Activated CD4-positive, alpha-beta memory T cell treated with anti-CD3 and anti-CD28 coated beads, Interleukin-2, amount 10 ng/mL, durations not matched to agents 7 days and 5 days (primary cell): Measurements from ENCODE around the gene CREB1. TPM values are rescaled to one million over a fixed set of nuclear protein-coding genes. Genes with fewer than 3 reads are reported as not detected.
A peak's percentile ranks its signal among the peaks of the same experiment; 100 is the strongest.

Experiments used
- CTCF ChIA-PET: fragments of 350-600 bp; sonication (Branson Sonifier 250); formaldehyde crosslinking; loops from one replicate; lab custom pipeline; 2021; ENCODE audit warnings: antibody characterized with exemption, inconsistent platforms; lab: Charles Lee
- POLR2A ChIA-PET: fragments of 350-600 bp; sonication (Branson Sonifier 250); formaldehyde crosslinking; loops from one replicate; lab custom pipeline; 2021; ENCODE audit warnings: antibody characterized with exemption; lab: Charles Lee
- DNase-seq: peaks from one replicate; pipeline ENCODE4 v3.0.0-alpha.2; 2020
- H3K27ac Mint-ChIP-seq: one replicate; pipeline ENCODE4 v1.8.0; 2021; ENCODE audit warnings: mild to moderate bottlenecking, mixed read lengths
- H3K27me3 Mint-ChIP-seq: one replicate; pipeline ENCODE4 v1.8.0; 2021; ENCODE audit warnings: mixed read lengths
- H3K36me3 Mint-ChIP-seq: one replicate; pipeline ENCODE4 v1.8.0; 2021; ENCODE audit warnings: low read depth, mixed read lengths
- H3K4me1 Mint-ChIP-seq: one replicate; pipeline ENCODE4 v1.8.0; 2021; ENCODE audit warnings: mixed read lengths
- H3K4me3 Mint-ChIP-seq: one replicate; pipeline ENCODE4 v1.8.0; 2021; ENCODE audit warnings: mild to moderate bottlenecking, mixed read lengths
- H3K9me3 Mint-ChIP-seq: one replicate; pipeline ENCODE4 v1.8.0; 2021; ENCODE audit warnings: mixed read lengths
- total RNA-seq, 2 experiments: library from RNA; stranded (reverse); gene quantifications; one replicate each; pipeline ENCODE4 v1.2.3, GENCODE V29; 2021

Gene CREB1
- total RNA-seq, 2 experiments from 2014 or later, result 91.3 to 99.1 TPM

DNA sequence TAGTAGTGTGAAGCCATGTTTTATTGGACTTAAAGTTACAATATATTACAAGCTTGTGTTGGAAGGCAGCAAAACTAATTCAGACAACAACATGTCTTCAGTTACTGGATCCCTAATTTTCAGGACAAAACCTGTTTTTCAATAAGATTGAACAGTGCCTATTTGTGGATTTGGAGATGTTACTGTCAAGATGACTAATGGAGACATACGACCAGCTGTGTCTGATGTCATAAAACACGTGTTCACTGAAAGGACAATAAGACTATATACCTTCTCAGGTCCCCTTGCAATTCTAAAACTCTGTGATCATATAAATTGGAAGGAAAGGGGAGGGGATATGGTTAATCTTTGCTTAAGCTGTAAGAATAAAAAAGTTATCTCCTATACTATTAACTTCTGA is 73.7 kb downstream of the CREB1 start:
- Mint-ChIP-seq H3K27me3 (no peaks in the 10 kb centered on the region), H3K27ac (no peak overlapping the region), H3K36me3 (peaks cover 36% of the 10 kb centered on the region), H3K4me1 (peaks cover 21% of the 10 kb centered on the region), H3K4me3 (no peak overlapping the region), H3K9me3 (peaks cover 2% of the 10 kb centered on the region)
- ChIA-PET POLR2A (interaction anchor here (0.9 to 2.4 kb wide), 2 partner anchors 22 to 74 kb away, joined by 3 to 7 read pairs; partner anchors contain the start of genes CREB1 and METTL21A), CTCF (no interaction called here)
- DNase-seq, result no peak

DNA sequence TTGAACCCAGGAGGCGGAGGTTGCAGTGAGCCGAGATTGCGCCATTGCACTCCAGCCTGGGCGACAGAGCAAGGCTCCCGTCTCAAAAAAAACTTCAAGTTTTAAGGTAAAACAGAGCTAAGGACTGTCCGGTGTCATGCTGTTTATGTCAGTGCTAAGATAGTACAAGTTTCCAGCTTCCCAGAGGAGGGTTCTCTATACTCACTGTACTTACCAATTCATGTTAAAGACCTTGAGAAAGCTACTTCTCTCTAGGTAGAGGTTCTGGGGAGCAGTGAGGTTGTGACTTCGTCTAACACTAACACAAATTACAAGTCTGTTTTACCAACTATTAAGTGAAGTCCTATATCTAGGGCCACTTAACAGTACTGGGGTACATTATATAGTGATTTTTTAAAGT is 76.6 kb downstream of the CREB1 start:
- no peak for DNase-seq
- Mint-ChIP-seq H3K9me3 (peaks cover 2% of the 10 kb centered on the region), H3K27ac (no peak overlapping the region), H3K36me3 (peaks cover 41% of the 10 kb centered on the region), H3K4me3 (no peak overlapping the region), H3K4me1 (peaks cover 19% of the 10 kb centered on the region), H3K27me3 (no peaks in the 10 kb centered on the region)
- POLR2A ChIA-PET, result no interaction called here
- CTCF ChIA-PET, result no interaction called here

DNA sequence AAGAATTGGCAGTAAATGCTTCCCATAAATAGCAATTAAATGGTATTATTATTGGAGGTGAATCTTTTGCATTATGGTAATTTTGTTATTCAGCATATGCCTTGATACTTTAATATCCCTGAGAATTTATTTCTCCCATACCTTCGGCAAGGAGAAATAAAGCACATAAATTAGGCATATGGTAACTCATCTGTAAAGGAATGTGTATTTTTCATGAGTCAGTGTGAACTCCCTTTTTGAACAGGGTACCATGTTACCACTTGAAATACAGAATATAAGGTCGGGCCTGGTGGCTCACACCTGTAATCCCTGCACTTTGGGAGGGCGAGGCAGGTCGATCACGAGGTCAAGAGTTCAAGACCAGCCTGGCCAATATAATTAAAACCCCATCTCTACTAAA is 77.1 kb downstream of the CREB1 start:
- ChIA-PET POLR2A (interaction anchor here (0.5 kb wide), 1 partner anchor 839 kb away, joined by 3 read pairs; no protein-coding TSS in a partner anchor), CTCF (no interaction called here)
- peaks cover 16% of the 10 kb centered on the region for H3K4me1 Mint-ChIP-seq
- no peak overlapping the region for H3K4me3 Mint-ChIP-seq
- no peak overlapping the region for H3K27ac Mint-ChIP-seq
- no peaks in the 10 kb centered on the region for H3K27me3 Mint-ChIP-seq
- no peak for DNase-seq
- peaks cover 37% of the 10 kb centered on the region for H3K36me3 Mint-ChIP-seq
- peaks cover 2% of the 10 kb centered on the region for H3K9me3 Mint-ChIP-seq

DNA sequence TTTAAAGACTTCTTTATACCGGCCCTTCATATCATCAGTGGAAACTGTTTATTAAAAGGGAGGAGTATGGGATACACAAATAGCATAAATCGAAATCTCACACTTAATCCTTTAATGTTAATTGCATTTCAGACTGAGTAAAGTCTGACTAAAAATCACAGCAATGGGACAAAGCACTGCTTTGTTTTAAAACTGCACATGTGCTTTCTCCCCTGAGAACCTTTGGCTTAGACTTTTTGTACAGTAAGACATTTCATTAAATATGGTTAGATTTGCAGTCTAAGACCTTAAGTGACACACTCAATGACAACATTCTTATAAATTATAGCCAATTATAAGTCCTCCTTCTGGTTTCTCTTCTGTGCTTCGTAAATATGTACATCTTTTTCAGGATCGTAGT is 83.0 kb downstream of the CREB1 start:
- CTCF ChIA-PET, result no interaction called here
- POLR2A ChIA-PET, result no interaction called here
- H3K27ac Mint-ChIP-seq, result no peak overlapping the region
- peaks cover 46% of the 10 kb centered on the region for H3K36me3 Mint-ChIP-seq
- peaks cover 2% of the 10 kb centered on the region for H3K9me3 Mint-ChIP-seq
- H3K4me1 Mint-ChIP-seq, result peaks cover 4% of the 10 kb centered on the region
- H3K27me3 Mint-ChIP-seq, result no peaks in the 10 kb centered on the region
- DNase-seq, result no peak
- no peak overlapping the region for H3K4me3 Mint-ChIP-seq

DNA sequence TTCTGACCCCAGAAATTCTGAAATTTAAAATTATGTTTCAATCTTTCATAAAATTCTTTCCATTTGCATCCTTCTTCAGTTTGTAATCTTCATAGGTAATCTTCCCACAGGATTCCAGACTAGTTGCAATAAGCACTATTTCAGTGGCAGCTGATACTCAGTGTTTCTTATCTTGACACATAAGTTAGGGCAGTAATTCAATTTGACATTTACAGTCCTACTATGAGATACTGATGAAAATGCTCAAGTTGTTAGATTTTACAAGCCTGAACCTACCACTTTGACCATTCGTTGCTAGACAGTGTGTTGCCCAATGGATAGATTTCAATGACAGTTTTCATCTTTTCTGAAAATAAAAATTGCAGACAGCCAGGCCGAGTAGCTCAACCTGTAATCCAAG is 85.1 kb downstream of the CREB1 start:
- H3K27ac Mint-ChIP-seq, result no peak overlapping the region
- H3K27me3 Mint-ChIP-seq, result no peaks in the 10 kb centered on the region
- H3K9me3 Mint-ChIP-seq, result no peaks in the 10 kb centered on the region
- ChIA-PET CTCF (no interaction called here), POLR2A (no interaction called here)
- H3K36me3 Mint-ChIP-seq, result peaks cover 42% of the 10 kb centered on the region
- H3K4me3 Mint-ChIP-seq, result no peak overlapping the region
- H3K4me1 Mint-ChIP-seq, result peaks cover 11% of the 10 kb centered on the region
- DNase-seq, result no peak

DNA sequence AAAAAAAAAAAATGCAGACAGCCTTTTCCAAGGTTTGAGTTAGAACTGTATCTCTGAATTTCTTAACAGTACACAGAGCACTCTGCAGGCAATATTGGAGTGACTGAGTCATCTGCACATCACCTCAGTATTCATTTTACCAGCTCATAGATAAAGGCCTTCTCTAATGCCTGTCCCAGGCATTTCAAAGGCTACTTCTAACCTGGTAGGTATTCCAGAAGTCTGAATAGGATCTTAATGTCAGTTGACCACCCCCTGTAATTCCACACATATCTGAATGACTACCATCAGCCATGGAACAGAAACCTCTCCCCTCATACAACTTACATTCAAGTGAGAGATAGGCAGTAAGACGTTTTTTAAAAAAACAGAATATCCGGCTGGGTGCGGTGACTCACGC is 86.4 kb downstream of the CREB1 start:
- Mint-ChIP-seq H3K4me3 (no peak overlapping the region), H3K27ac (no peak overlapping the region), H3K27me3 (no peaks in the 10 kb centered on the region), H3K36me3 (peaks cover 52% of the 10 kb centered on the region), H3K4me1 (peaks cover 23% of the 10 kb centered on the region), H3K9me3 (no peaks in the 10 kb centered on the region)
- ChIA-PET CTCF (interaction anchor here (0.6 kb wide), 1 partner anchor 13 kb away, joined by 7 read pairs; no protein-coding TSS in a partner anchor), POLR2A (no interaction called here)
- DNase-seq, result no peak

DNA sequence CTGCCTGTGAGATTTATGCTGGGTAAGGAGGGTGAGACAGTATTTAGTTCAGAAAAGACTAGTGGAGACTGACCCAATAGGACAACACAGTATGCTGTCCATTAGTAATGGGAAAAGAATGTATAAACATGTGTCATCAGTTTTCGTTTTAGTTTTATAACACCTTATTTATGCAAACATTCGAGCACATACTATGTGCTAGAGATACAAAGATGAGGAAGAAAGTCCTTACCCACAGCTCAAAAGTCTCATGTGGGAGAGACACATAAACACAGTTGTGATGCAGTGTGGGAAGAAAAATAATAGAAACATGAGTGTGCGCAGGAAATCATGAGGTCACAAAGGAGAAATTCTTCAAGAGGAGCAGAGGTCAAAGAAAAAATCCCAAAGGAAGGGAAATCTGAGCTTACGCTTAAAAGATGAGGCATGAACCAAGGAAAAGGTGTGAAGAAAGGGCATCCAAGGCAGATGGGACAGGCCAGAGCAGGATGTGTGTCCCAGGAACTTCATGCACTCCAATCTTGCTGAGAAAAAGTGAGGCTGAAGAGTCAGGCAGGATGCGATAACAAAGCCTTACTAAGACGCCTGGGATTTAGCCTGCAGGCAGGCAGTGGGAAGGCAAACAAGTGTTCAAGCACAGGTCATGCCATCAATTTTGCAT is 87.4 kb downstream of the CREB1 start:
- DNase-seq, result no peak
- Mint-ChIP-seq H3K27ac (no peak overlapping the region), H3K36me3 (peaks cover 59% of the 10 kb centered on the region), H3K27me3 (no peaks in the 10 kb centered on the region), H3K9me3 (no peaks in the 10 kb centered on the region), H3K4me3 (no peak overlapping the region), H3K4me1 (peaks cover 30% of the 10 kb centered on the region)
- POLR2A ChIA-PET, result no interaction called here
- CTCF ChIA-PET, result no interaction called here

- peak overlapping the region; percentile 68 for H3K27ac Mint-ChIP-seq
- H3K4me3 Mint-ChIP-seq, result no peak overlapping the region
- no peaks in the 10 kb centered on the region for H3K9me3 Mint-ChIP-seq
- H3K36me3 Mint-ChIP-seq, result peaks cover 51% of the 10 kb centered on the region
- no peak for DNase-seq
- H3K27me3 Mint-ChIP-seq, result no peaks in the 10 kb centered on the region
- POLR2A ChIA-PET, result interaction anchor here (0.7 to 1.0 kb wide), 2 partner anchors 89 to 90 kb away, joined by 3 read pairs; partner anchors contain the start of gene CREB1
- CTCF ChIA-PET, result no interaction called here
- peaks cover 46% of the 10 kb centered on the region for H3K4me1 Mint-ChIP-seq
Observed at GRCh38 chr2:207619764-207620203, 90.0 kb downstream of the CREB1 start.

DNA sequence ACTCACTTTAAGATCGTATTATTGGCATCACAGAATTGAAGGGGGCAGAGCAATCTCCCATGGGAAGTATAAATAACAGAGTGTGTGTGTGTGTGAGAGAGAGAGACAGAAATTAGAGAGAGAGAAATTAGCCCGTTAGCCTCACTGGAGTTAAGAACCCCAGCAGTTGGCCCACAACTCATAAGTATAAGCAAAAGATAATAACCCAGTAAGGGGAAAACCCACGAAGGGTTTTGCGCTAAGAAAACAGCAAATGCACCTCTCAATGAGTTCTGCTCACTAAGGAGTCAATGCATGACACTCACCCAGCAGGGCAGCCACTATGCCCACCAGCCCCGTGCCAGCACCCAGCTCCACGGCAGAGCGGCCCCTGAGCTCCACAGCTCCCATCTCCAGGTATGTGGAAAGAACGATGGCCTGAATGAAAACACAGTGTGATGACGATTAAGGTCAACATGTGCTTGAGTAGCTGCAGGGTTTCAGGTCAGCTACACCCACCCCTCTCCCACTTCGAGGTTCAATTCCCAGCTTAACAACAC is 91.8 kb downstream of the CREB1 start:
- no peak for DNase-seq
- peaks cover 43% of the 10 kb centered on the region for H3K36me3 Mint-ChIP-seq
- no peak overlapping the region for H3K27ac Mint-ChIP-seq
- POLR2A ChIA-PET, result interaction anchor here (2.9 to 7.1 kb wide), 2 partner anchors 90 kb away, joined by 9 to 182 read pairs; partner anchors contain the start of genes CCNYL1 and CREB1
- H3K9me3 Mint-ChIP-seq, result no peaks in the 10 kb centered on the region
- peaks cover 51% of the 10 kb centered on the region for H3K4me1 Mint-ChIP-seq
- no peak overlapping the region for H3K4me3 Mint-ChIP-seq
- H3K27me3 Mint-ChIP-seq, result no peaks in the 10 kb centered on the region
- CTCF ChIA-PET, result interaction anchor here (0.8 kb wide), 1 partner anchor 12 kb away, joined by 5 read pairs; no protein-coding TSS in a partner anchor

DNA sequence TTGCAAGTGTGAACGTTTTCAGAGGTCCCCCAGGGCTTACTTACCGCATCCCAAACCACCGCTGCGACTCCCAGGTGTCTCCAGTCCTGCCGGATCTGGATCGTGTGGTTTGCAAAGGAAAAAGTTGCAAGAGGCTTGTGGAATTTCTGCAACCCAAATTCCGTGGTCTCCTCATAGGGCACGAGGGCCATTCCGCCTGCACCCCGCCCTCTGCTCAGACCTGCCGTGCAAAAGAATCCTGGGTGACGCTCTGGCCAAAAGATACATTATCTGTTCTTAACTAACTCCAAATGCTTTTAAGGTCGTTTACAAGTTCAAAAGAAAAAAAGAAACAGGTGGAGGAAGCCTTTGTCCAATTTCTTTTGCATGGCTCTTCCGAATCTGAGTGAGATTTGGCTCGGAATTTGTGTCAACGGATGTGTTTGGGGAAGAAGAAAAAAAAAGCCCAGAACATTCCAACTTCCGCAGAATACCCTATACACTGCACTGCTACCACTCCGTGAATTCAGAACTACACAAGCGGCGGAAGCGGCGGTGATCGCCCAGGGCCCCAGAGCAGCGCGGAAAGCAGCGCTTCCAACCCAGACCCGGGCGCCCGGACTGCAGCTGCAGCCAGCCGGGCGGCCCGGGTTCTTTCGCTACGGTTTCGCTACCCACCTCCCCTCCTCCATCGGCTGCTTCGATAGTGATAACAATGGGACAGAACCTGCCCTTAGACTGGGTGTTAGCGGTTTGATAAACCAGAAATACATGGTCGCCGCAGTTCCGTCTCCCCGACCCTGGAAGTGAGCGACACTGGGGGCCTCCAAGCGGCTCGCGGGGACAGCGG is 94.6 kb downstream of the CREB1 start:
- ChIA-PET POLR2A (interaction anchor here (0.8 to 7.1 kb wide), 15 partner anchors 9 to 1464 kb away, joined by 3 to 182 read pairs (median 5); partner anchors contain the start of genes CCNYL1, CREB1, EEF1B2 and FASTKD2), CTCF (interaction anchor here (0.6 to 4.1 kb wide), 17 partner anchors 11 to 831 kb away, joined by 3 to 37 read pairs (median 5); partner anchors contain the start of genes CCNYL1, CREB1 and PLEKHM3)
- peaks cover 24% of the 10 kb centered on the region for H3K36me3 Mint-ChIP-seq
- H3K9me3 Mint-ChIP-seq, result no peaks in the 10 kb centered on the region
- DNase-seq, result peak; percentile 72
- H3K4me3 Mint-ChIP-seq, result peak overlapping the region; percentile 92
- peaks cover 2% of the 10 kb centered on the region for H3K27me3 Mint-ChIP-seq
- peaks cover 51% of the 10 kb centered on the region for H3K4me1 Mint-ChIP-seq
- H3K27ac Mint-ChIP-seq, result peak overlapping the region; percentile 95

DNA sequence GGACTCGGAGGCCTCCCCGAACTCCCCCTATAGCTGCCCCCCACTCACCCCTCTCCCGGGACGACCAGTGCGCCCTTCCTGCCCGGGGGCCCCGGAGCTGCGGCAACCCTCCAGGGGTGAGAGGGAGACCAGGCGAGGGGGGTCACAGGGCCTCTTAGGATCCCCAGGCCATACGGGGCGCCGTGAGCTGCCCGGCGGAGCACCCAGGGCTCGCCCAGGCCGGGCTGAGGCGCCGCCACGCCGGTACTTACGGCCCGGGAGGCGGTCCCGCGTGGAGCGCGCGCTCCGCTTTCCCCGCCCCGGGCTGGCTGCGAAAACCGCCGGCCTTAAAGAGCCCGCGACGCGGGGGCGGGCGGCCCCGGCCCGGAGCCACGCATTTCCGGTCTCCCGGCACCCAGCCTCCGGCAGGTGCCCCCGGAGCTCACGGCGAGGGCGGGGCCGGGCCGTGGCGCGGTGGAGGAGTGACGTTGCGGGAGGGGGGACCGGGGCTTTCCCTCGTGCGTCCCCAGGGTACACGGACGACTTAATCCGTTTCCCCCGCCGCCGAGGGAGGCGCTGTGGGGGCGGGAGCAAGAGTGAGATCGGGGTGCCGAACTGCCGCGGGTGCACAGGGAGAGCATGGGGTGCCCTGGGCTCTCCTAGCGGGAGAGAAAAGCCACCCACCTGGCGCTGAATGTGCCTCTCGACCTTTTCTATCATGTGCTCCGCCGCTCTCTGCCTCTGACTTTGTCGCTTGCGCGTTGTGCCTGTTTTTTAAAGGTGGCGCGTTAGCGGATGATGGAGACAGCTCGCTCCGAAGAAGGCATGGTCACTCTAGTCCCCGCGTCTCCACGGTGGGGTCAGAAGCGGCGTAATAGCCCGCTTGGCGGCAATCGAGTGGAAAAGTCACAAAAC is 95.5 kb downstream of the CREB1 start, which contains the start of gene METTL21A:
METTL21A (minus strand) TSS at position 381 of the 894 bp plus-strand sequence. CDS start 1,019 bp downstream, outside the sequence.
- CTCF ChIA-PET, result interaction anchor here (0.9 to 4.1 kb wide), 20 partner anchors 10 to 860 kb away, joined by 3 to 37 read pairs (median 5); partner anchors contain the start of genes CCNYL1, CREB1, FASTKD2 and MDH1B
- peak within 1 kb of the TSS; percentile 92 for H3K4me3 Mint-ChIP-seq
- DNase-seq, result peak; percentile 94
- H3K4me1 Mint-ChIP-seq, result peaks cover 44% of the 10 kb centered on the region
- H3K9me3 Mint-ChIP-seq, result no peaks in the 10 kb centered on the region
- H3K27ac Mint-ChIP-seq, result peak within 1 kb of the TSS; percentile 95
- H3K27me3 Mint-ChIP-seq, result peaks cover 2% of the 10 kb centered on the region
- H3K36me3 Mint-ChIP-seq, result peaks cover 19% of the 10 kb centered on the region
- POLR2A ChIA-PET, result interaction anchor here (0.6 to 7.1 kb wide), 20 partner anchors 8 to 1465 kb away, joined by 3 to 182 read pairs (median 4); partner anchors contain the start of genes CCNYL1, CREB1, EEF1B2 and FASTKD2
